Esophagus squamous epithelium (tissue), 5 donors: ENCODE data around the gene PDLIM7. TPM values are rescaled to one million over a fixed set of nuclear protein-coding genes. Genes with fewer than 3 reads are reported as not detected.

ENCODE experiments used
- DNase-seq: peaks from one replicate; lab custom pipeline; 2025; lab: John Stamatoyannopoulos, UW
- H3K27ac ChIP-seq, 4 donors: fragments of 200-600 bp; sonication (generic); one replicate each; pipeline ENCODE4 v1.5.1; 2016 to 2019; ENCODE audit warnings: mild to moderate bottlenecking in 1 of 4
- H3K27me3 ChIP-seq, 4 donors: fragments of 200-600 bp; sonication (generic); 1 replicate in 3 of 4; 2 replicates in 1 of 4; pipeline versions ENCODE4 v1.5.1 to v1.6.0; 2017 to 2021; ENCODE audit warnings: antibody characterized with exemption in 1 of 4
- H3K36me3 ChIP-seq, 3 donors: fragments of 200-600 bp; sonication (generic); one replicate each; pipeline ENCODE4 v1.5.1; 2016 to 2019
- H3K4me1 ChIP-seq, 3 donors: fragments of 200-600 bp; sonication (generic); one replicate each; pipeline ENCODE4 v1.5.1; 2017 to 2019
- H3K4me3 ChIP-seq, 4 donors: fragments of 200-600 bp; sonication (generic); 1 replicate in 3 of 4; 2 replicates in 1 of 4; pipeline ENCODE4 v1.5.1; 2016 to 2019; ENCODE audit warnings: mild to moderate bottlenecking in 2 of 4, moderate library complexity in 1 of 4
- H3K9me3 ChIP-seq, 3 donors: fragments of 200-600 bp; sonication (generic); one replicate each; pipeline ENCODE4 v1.5.1; 2016 to 2019
- POLR2A ChIP-seq, 4 donors: fragments of 450-650 bp; IDR thresholded peaks; one replicate each; pipeline ENCODE4 v1.6.1; 2017; ENCODE audit warnings: antibody characterized with exemption in 4 of 4, mild to moderate bottlenecking in 4 of 4, moderate library complexity in 3 of 4
- WGBS, 2 donors: methylation state at CpG; one replicate each; pipeline ENCODE4 v1.1.5; 2018; 5-methylcytosine and 5-hydroxymethylcytosine counted together
- intact Hi-C: fragments of 100-400 bp; cut with DNase I; formaldehyde crosslinking; loops from one replicate; pipeline ENCODE4 v1.15.0; 2022
- total RNA-seq, 4 donors: library from RNA; depleted of rRNA; stranded (reverse); fragments of >200 nt; gene quantifications; one replicate each; pipeline ENCODE4 v1.1.0, GENCODE V29; 2016
- TF ChIP-seq, protein P1 (sequence below), 6 experiments: fragments of 450-650 bp in 4 of 6; fragments of 200-600 bp in 2 of 6; sonication (generic) in 2 of 6; IDR thresholded peaks; one replicate each; pipeline ENCODE4 v1.5.1; 2016 to 2019; ENCODE audit warnings: antibody characterized with exemption in 6 of 6, mild to moderate bottlenecking in 4 of 6, moderate library complexity in 4 of 6
- donor health status: DM: yes; HTN: yes; CAD: no.

The PDLIM7 gene
- total RNA-seq, 4 donors from 2014 or later = 17.1 to 81.6 (median 33.6) TPM

DNA sequence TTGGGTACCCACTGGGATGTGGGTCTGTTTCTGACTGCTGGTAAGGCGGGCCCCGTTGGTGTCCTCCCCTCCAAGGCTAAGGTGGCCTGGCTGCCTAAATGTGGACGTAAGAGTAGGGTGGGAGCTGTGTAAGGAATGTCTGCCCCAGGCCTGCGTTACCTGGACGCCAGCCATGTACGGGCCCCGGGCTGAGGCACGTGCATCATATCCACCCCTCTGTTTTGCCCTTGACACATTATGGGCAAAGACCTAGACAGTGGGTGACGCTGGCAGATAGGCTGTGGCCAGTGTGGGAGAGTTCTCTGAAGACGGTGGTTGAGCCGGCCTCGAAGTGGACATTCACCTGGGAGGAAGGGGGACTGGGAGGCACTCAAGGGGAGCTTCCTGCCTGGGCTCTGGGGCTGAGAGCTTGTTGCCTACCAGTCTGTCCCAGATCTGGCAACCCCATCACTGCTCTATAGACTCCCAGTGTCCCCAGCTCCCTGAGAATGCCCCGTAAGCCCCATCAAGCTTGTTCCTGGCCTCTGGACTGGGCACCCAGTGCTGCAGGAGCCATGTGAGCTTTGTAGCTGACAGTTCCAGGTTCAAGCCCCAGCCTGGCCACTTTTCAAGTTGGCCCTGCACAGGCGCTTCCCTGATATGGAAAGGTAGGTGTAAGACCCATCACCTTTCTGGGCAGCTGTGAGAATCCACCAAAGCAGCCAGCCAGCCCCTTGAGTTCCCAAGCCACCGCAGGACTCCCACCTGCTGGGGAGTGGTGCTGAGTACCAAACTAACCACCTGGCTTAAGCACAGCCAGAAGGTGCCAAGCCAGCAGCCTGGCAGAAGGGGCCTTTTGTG lies 54.0 kb downstream of the PDLIM7 start:
- Histone ChIP-seq H3K27me3 (peaks cover 0 to 20% (median 0%) of the 10 kb centered on the region in 4 donors), H3K4me1 (peaks cover 21 to 56% (median 23%) of the 10 kb centered on the region in 3 donors), H3K9me3 (no peaks in the 10 kb centered on the region), H3K36me3 (peaks cover 11 to 34% (median 14%) of the 10 kb centered on the region in 3 donors), H3K4me3 (no peak overlapping the region), H3K27ac (no peak overlapping the region)
- intact Hi-C loops = no loop called here
- WGBS, 2 donors = 100% methylated on average over 1 of the region's 15 CpGs; no CpG with 5 or more reads in 1 of the 2 donors
- no peak for DNase-seq
- TF ChIP-seq POLR2A (IDR thresholded peaks at IDR 0.05) = no peak
- TF ChIP-seq, protein P1, sequence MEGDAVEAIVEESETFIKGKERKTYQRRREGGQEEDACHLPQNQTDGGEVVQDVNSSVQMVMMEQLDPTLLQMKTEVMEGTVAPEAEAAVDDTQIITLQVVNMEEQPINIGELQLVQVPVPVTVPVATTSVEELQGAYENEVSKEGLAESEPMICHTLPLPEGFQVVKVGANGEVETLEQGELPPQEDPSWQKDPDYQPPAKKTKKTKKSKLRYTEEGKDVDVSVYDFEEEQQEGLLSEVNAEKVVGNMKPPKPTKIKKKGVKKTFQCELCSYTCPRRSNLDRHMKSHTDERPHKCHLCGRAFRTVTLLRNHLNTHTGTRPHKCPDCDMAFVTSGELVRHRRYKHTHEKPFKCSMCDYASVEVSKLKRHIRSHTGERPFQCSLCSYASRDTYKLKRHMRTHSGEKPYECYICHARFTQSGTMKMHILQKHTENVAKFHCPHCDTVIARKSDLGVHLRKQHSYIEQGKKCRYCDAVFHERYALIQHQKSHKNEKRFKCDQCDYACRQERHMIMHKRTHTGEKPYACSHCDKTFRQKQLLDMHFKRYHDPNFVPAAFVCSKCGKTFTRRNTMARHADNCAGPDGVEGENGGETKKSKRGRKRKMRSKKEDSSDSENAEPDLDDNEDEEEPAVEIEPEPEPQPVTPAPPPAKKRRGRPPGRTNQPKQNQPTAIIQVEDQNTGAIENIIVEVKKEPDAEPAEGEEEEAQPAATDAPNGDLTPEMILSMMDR (IDR thresholded peaks at IDR 0.05) = no peak

DNA sequence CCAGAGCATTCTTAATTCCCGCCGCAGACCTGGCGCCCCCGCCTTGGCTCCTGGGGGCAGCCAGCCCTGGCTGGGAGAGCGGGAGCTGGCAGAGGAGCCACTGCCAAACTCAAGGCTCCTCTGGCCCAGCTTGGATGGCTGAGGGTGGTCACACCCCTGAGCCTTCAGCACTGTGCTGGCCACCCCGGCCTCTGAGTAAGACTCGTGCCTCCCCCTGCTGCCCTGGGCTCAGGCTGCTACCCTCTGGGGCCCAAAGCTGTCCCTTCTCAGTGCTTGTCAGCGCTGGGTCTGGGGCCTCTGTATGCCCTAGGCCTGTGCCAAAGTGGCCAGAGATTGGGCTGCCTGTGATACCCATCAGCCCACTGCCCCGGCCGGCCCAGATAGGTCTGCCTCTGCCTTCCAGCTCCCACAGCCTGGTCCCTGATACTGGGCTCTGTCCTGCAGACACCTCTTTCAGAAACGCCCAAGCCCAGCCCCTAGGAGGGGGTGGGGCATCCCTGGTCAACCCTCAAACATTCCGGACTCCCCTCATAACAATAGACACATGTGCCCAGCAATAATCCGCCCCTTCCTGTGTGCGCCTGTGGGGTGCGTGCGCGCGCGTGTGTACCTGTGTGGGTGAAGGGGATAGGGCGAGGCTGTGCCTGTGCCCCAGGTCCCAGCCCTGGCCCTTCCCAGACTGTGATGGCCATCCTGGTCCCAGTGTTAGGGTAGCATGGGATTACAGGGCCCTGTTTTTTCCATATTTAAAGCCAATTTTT lies 55.2 kb downstream of the PDLIM7 start:
- intact Hi-C loops = no loop called here
- no peak for DNase-seq
- Histone ChIP-seq H3K9me3 (no peaks in the 10 kb centered on the region), H3K36me3 (peaks cover 11 to 45% (median 14%) of the 10 kb centered on the region in 3 donors), H3K27me3 (peaks cover 0 to 9% (median 0%) of the 10 kb centered on the region in 4 donors), H3K27ac (no peak overlapping the region), H3K4me1 (peaks cover 12 to 45% (median 13%) of the 10 kb centered on the region in 3 donors), H3K4me3 (no peak overlapping the region)
- no peak for TF ChIP-seq POLR2A (IDR thresholded peaks at IDR 0.05)
- TF ChIP-seq, protein P1 (IDR thresholded peaks at IDR 0.05) = no peak
- 72% methylated on average over 13 of the region's 20 CpGs; no CpG with 5 or more reads in 1 of the 2 donors for whole genome bisulfite sequencing, 2 donors

DNA sequence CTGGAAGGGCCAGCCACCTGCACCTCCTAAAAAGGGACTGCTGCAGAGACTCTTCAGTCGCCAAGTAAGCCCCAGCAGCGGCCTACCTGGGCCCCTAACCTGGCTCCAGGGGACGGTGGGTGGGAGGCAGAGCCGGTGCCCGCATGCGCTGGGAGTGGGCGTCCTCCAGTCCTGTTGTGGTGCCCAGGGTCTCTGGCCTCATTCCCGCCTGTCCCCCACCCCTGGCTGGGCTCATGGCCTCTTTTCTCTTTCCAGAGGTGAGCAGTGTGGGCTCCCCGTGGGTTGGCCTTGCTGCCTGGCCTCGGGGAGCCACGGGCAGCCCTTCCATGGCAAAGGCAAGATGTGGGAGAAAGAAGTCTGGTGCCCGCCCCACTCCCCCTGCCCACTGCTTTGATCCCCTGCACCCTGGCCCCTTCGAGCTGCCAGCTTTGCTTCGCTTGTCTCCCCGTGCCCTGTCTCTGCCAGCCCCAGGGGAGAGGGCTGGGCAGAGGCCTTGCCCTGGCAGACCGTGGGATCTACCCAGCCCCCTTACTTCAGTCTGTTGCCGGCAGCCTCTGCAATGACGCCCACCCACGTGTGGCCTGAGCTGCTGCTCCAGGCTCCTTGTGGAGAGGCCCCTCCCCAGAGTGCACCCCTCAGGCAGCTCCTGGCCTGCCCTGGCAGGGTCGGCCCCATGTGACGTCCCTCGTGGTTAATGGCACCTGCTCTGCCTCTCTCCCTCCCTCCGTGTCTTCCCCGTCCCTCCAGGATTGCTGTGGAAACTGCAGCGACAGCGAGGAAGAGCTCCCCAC lies 56.2 kb downstream of the PDLIM7 start:
- intact Hi-C loops = no loop called here
- Histone ChIP-seq H3K27me3 (no peaks in the 10 kb centered on the region), H3K36me3 (peaks cover 17 to 56% (median 18%) of the 10 kb centered on the region in 3 donors), H3K4me3 (no peak overlapping the region), H3K27ac (no peak overlapping the region), H3K4me1 (peaks cover 2 to 34% (median 6%) of the 10 kb centered on the region in 3 donors), H3K9me3 (no peaks in the 10 kb centered on the region)
- no peak for DNase-seq
- TF ChIP-seq POLR2A (IDR thresholded peaks at IDR 0.05) = no peak
- TF ChIP-seq, protein P1 (IDR thresholded peaks at IDR 0.05) = no peak
- 60 to 75% methylated on average over 3 to 12 of the region's 26 CpGs for WGBS, 2 donors

DNA sequence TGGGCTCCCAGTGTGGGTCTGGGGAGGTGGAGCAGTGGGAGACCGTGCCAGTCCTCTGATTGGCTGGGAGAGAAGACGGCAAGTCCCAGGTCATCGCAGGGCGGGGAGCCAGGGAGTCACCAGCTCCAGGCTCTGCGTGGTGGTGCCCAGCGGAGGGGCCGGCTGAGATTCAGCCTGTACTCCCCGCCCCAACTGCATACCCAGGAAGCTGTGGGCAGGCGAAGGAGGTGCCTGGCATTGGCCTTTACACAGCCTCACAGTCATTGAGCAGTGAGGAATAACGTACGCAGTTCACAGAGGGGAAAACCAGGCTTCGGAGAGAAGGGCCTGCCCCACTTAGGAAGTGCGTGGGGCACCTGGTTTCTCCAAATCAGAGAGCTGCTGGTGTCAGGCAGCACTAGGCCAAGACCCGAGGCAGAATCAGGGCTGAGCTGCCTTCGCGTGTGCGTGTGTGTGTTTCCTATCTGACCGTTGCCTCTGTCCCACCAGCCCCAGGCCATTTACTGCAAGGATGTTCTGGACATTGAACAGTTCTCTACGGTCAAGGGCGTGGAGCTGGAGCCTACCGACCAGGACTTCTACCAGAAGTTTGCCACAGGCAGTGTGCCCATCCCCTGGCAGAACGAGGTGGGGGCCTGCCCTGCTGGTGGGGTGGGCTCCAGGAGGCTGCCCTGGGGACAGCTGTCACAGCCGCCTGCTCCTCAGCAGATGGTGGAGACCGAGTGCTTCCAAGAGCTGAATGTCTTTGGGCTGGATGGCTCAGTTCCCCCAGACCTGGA lies 57.0 kb downstream of the PDLIM7 start:
- Histone ChIP-seq H3K4me3 (no peak overlapping the region), H3K27me3 (no peaks in the 10 kb centered on the region), H3K36me3 (peaks cover 23 to 64% (median 23%) of the 10 kb centered on the region in 3 donors), H3K4me1 (peaks cover 0 to 26% (median 0%) of the 10 kb centered on the region in 3 donors), H3K27ac (no peak overlapping the region), H3K9me3 (no peaks in the 10 kb centered on the region)
- no peak for DNase-seq
- intact Hi-C loops = no loop called here
- WGBS, 2 donors = 70 to 89% methylated on average over 2 to 5 of the region's 24 CpGs
- TF ChIP-seq, protein P1 (IDR thresholded peaks at IDR 0.05) = no peak
- no peak for TF ChIP-seq POLR2A (IDR thresholded peaks at IDR 0.05)
